ENCODE measurements around the gene MYO9B. TPM values are rescaled to one million over a fixed set of nuclear protein-coding genes. Genes with fewer than 3 reads are reported as not detected.
A peak's percentile ranks its signal among the peaks of the same experiment; 100 is the strongest.

The MYO9B gene
- total RNA-seq, 1 donor from 2014 or later = 137 TPM

DNA sequence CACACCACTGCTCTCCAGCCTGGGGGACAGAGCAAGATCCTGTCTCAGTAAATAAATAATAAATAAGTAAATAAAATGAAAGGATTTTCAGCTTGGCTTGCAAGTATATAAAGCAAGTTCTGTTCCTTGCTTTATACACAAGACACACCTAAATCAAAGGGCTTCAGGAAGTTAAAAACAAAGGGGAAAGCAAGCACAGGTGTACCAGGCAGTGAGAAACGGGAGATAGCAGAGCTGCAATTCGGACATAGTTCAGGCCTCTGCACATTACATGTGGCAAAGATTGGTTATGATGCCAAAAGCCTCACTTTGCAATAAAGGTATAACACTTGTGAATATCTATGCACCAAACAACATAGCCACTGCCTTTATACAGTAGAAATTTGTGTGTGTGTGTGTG, 47.5 kb downstream of the MYO9B start:
- Histone ChIP-seq H3K36me3 (peaks cover 7% of the 10 kb centered on the region), H3K9me3 (no peaks in the 10 kb centered on the region), H3K4me1 (peaks cover 21% of the 10 kb centered on the region), H3K27me3 (no peaks in the 10 kb centered on the region), H3K27ac (no peak overlapping the region), H3K4me3 (no peak overlapping the region)
- DNase-seq (no peak), ATAC-seq (no peak)
- TF ChIP-seq, protein P1, sequence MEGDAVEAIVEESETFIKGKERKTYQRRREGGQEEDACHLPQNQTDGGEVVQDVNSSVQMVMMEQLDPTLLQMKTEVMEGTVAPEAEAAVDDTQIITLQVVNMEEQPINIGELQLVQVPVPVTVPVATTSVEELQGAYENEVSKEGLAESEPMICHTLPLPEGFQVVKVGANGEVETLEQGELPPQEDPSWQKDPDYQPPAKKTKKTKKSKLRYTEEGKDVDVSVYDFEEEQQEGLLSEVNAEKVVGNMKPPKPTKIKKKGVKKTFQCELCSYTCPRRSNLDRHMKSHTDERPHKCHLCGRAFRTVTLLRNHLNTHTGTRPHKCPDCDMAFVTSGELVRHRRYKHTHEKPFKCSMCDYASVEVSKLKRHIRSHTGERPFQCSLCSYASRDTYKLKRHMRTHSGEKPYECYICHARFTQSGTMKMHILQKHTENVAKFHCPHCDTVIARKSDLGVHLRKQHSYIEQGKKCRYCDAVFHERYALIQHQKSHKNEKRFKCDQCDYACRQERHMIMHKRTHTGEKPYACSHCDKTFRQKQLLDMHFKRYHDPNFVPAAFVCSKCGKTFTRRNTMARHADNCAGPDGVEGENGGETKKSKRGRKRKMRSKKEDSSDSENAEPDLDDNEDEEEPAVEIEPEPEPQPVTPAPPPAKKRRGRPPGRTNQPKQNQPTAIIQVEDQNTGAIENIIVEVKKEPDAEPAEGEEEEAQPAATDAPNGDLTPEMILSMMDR (IDR thresholded peaks at IDR 0.05) = no peak
- intact Hi-C loops (cut with DNase I) = no loop called here

DNA sequence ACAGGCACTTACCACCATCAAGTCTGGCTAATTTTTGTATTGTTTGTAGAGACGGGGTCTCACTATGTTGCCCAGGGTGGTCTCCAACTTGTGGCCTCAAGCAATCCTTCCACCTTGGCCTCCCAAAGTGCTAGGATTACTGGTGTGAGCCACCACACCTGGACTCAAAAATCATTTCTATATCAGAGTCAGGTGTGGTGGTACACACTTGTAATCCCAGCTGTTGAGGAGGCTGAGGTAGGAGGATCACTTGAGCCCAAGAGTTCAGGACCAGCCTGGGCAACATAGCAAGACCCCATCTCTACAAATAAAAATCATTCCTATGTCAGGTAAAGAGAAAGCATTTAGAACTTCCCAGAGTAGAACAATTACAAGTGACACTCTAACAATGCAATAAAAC, 48.4 kb downstream of the MYO9B start:
- Histone ChIP-seq H3K27me3 (no peaks in the 10 kb centered on the region), H3K9me3 (no peaks in the 10 kb centered on the region), H3K36me3 (peaks cover 7% of the 10 kb centered on the region), H3K27ac (no peak overlapping the region), H3K4me1 (peaks cover 21% of the 10 kb centered on the region), H3K4me3 (no peak overlapping the region)
- no peak for ATAC-seq
- TF ChIP-seq, protein P1 (IDR thresholded peaks at IDR 0.05) = no peak
- intact Hi-C loops (cut with DNase I) = no loop called here
- DNase-seq = no peak

DNA sequence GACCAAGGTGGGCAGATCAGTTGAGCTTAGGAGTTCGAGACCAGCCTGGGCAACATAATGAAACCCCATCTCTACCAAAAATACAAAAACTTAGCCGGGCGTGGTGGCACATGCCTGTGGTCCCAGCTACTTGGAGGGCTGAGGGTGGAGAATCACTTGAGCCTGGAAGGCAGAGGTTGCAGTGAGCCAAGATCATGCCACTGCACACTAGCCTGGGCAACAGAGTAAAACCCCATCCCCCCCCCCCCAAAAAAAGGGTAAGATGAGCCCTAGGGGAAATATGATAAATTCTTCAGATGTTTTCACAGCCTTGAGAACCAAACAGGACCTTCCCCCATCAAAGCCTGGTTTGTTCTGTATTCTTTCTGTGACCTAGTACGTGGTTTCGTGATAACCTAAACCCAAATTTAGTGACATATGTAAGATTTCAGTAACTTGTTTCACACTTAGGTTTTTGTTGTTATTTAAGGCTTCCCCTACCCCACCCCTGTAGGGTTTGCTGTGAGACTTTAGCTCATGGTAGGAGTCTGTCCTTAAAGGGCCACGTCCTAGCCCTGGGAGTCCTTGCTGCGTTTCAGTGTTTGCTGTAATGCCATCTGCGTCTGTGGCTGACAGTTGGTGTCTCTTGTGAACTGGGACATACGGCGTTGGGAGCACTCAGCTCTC, 49.6 kb downstream of the MYO9B start:
- no peak for ATAC-seq
- peak overlapping the region; percentile 60 for H3K27ac ChIP-seq

DNA sequence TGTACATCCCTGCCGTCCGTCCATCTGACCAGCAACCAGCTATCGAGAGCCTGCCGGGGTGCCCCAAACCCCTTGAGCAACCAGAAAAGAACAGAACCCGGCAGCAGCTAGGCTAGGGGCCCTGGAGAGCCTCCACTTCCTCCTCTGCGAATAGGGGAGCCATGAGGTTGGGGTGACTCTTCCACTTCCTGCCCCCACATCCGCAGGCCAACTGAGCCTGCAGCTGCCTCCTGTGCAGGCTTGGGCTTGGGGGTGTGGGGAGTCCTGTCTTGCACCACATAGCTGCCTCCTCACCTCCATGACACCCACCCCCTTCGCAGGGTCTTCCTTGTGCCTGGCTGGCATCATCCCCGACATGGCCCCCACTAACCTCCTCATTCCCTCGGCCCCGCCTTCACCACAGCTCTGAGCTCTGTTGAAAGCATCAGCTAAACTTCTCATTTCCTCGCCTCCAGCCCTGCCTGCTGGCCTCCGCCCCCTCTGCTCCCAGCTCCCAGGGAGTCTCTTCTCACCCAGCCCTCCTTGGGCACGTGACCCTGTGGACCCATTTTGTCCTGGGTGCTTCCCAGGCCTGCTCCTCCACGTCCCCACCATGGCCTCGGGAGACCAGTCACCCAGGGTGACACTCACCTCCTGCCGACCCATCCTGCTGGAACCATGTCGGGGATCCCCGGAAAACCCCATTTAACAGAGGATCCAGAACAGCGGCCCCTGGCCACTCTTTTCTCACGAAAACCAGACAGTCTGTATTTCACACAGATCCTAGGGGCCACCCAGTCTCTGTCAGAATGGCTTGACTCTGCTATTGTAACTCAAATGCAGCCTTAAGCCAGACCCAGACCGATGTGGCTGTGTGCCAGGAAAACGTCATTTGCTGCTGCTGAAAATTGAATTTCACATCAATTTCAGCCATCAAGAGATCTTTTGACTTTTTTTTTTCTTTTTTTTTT, 50.4 kb downstream of the MYO9B start:
- peaks cover 21% of the 10 kb centered on the region for H3K4me1 ChIP-seq
- DNase-seq (peak; percentile 86), ATAC-seq (peak; percentile 93)
- no peaks in the 10 kb centered on the region for H3K36me3 ChIP-seq
- no peaks in the 10 kb centered on the region for H3K9me3 ChIP-seq
- TF ChIP-seq, protein P1 (IDR thresholded peaks at IDR 0.05) = no peak
- H3K27ac ChIP-seq = peak overlapping the region; percentile 60
- H3K27me3 ChIP-seq = no peaks in the 10 kb centered on the region
- H3K4me3 ChIP-seq = no peak overlapping the region
- intact Hi-C loops (cut with DNase I) = no loop called here

More for the DNA sequence above, 49.6 kb downstream of the MYO9B start:
- Histone ChIP-seq H3K36me3 (no peaks in the 10 kb centered on the region), H3K27me3 (no peaks in the 10 kb centered on the region), H3K9me3 (no peaks in the 10 kb centered on the region), H3K4me1 (peaks cover 21% of the 10 kb centered on the region), H3K4me3 (no peak overlapping the region)
- TF ChIP-seq, protein P1 (IDR thresholded peaks at IDR 0.05) = no peak
- no peak for DNase-seq
- intact Hi-C loops (cut with DNase I) = no loop called here

DNA sequence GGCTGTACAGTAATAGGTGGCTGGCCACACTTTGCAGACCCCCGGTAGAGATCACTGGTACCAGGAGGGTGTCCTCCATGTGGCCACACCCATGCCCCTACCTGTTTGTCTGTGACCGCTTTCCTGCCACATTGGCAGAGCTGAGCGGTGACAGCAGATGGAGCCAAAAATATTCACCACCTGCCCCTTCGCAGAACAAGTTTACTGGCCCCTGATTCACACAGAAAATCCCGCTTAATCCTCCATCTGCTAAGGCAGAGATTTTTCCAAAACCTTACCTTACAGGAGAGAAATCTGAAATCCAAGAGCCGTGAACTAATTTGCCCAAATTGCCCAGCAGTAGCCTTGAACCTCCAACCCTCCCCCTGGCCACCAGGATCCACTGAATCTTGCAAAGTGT, 52.1 kb downstream of the MYO9B start:
- Histone ChIP-seq H3K4me1 (peaks cover 21% of the 10 kb centered on the region), H3K4me3 (no peak overlapping the region), H3K27me3 (no peaks in the 10 kb centered on the region), H3K36me3 (no peaks in the 10 kb centered on the region), H3K9me3 (no peaks in the 10 kb centered on the region), H3K27ac (no peak overlapping the region)
- DNase-seq (no peak), ATAC-seq (no peak)
- intact Hi-C loops (cut with DNase I) = no loop called here
- TF ChIP-seq, protein P1 (IDR thresholded peaks at IDR 0.05) = no peak
